HepG2 (cell line): ENCODE measurements around the gene ARIH2. TPM values are rescaled to one million over a fixed set of nuclear protein-coding genes. Genes with fewer than 3 reads are reported as not detected.

ENCODE experiments used
- AGO2 ChIP-seq: fragments of 200-400 bp; formaldehyde crosslinking; optimal IDR thresholded peaks from 2 replicates; pipeline ENCODE3; 2017; ENCODE audit warnings: mild to moderate bottlenecking, low read depth, low read length, moderate library complexity
- ATF4 ChIP-seq, 2 experiments: fragments of 450-650 bp in 1 of 2; sonication (generic) in 1 of 2; formaldehyde crosslinking; IDR thresholded peaks; 2 replicates each; pipeline versions ENCODE4 v1.5.0 to v1.8.0; 2020 to 2022; ENCODE audit warnings: mild to moderate bottlenecking in 1 of 2, missing genetic modification reagents in 1 of 2
- HMG20B ChIP-seq: conservative IDR thresholded peaks from 2 replicates; pipeline ENCODE4 v1.6.1; 2016; ENCODE audit warnings: missing genetic modification reagents, missing compliant biosample characterization
- JUN ChIP-seq: sonication (generic); formaldehyde crosslinking; IDR thresholded peaks from 2 replicates; pipeline ENCODE4 v1.4.0; 2020; ENCODE audit warnings: mild to moderate bottlenecking, missing genetic modification reagents
- KAT7 ChIP-seq: IDR thresholded peaks from 2 replicates; pipeline ENCODE4 v1.6.1; 2018; ENCODE audit warnings: borderline replicate concordance, missing compliant biosample characterization
- MIER3 ChIP-seq: IDR thresholded peaks from 2 replicates; pipeline ENCODE4 v1.6.1; 2016; ENCODE audit warnings: missing compliant biosample characterization, borderline replicate concordance
- NR2F1 ChIP-seq, 2 experiments: fragments of 450-650 bp in 1 of 2; formaldehyde crosslinking in 1 of 2; IDR thresholded peaks; 2 replicates each; pipeline versions ENCODE4 v1.5.0 to v1.6.1; 2016 to 2020; ENCODE audit warnings: mild to moderate bottlenecking in 1 of 2, missing compliant biosample characterization in 1 of 2, missing genetic modification reagents in 1 of 2, moderate library complexity in 1 of 2
- POLR2G ChIP-seq: fragments of 200-400 bp; formaldehyde crosslinking; IDR thresholded peaks from 2 replicates; pipeline ENCODE4 v1.6.1; 2018; ENCODE audit warnings: mild to moderate bottlenecking, low read depth, low read length, moderate library complexity
- RELA ChIP-seq: sonication (generic); formaldehyde crosslinking; IDR thresholded peaks from 2 replicates; pipeline ENCODE4 v1.4.0; 2020; ENCODE audit warnings: missing genetic modification reagents
- SETDB1 ChIP-seq: sonication (generic); formaldehyde crosslinking; IDR thresholded peaks from 2 replicates; pipeline ENCODE4 v1.5.1; 2020; ENCODE audit warnings: missing genetic modification reagents, mild to moderate bottlenecking, borderline replicate concordance
- ZFP90 ChIP-seq: sonication (generic); formaldehyde crosslinking; IDR thresholded peaks from 2 replicates; pipeline ENCODE4 v1.8.0; 2022; ENCODE audit warnings: missing genetic modification reagents, mild to moderate bottlenecking, inconsistent platforms, borderline replicate concordance
- ZNF160 ChIP-seq: sonication (generic); formaldehyde crosslinking; IDR thresholded peaks from 2 replicates; pipeline ENCODE4 v1.8.0; 2022; ENCODE audit warnings: mild to moderate bottlenecking, inconsistent platforms, missing genetic modification reagents
- ZNF235 ChIP-seq: sonication (generic); formaldehyde crosslinking; IDR thresholded peaks from 2 replicates; pipeline ENCODE4 v1.8.1; 2023; ENCODE audit warnings: mild to moderate bottlenecking, missing genetic modification reagents, borderline replicate concordance
- ZNF672 ChIP-seq: sonication (generic); formaldehyde crosslinking; IDR thresholded peaks from 2 replicates; pipeline ENCODE4 v1.8.1; 2022; ENCODE audit warnings: missing genetic modification reagents
- ZNF678 ChIP-seq: sonication (generic); formaldehyde crosslinking; IDR thresholded peaks from 2 replicates; pipeline ENCODE4 v1.4.0; 2020; ENCODE audit warnings: mild to moderate bottlenecking, missing genetic modification reagents
- polyA plus RNA-seq, 8 experiments: library from polyadenylated mRNA; depleted of rRNA in 3 of 8; stranded (reverse) in 7 of 8; unstranded in 1 of 8; fragments of >200 nt; fragmentation: Illumina TruSeq in 4 of 8; extraction: Trizol in 4 of 8; gene quantifications; 2 replicates each; pipeline versions ENCODE4 v1.2.1 to v1.2.3, GENCODE V29; 2011 to 2016; ENCODE audit warnings: low read depth in 4 of 8, missing spikeins in 1 of 8, mixed read lengths in 1 of 8; ENCODE audit not compliant: insufficient read depth in 1 of 8
- total RNA-seq, 5 experiments: library from RNA; depleted of rRNA; stranded (reverse); fragments of >200 nt; fragmentation: Illumina TruSeq; extraction: Trizol; gene quantifications; 2 replicates each; pipeline ENCODE4 v1.2.3, GENCODE V29; 2016; ENCODE audit warnings: low read depth in 1 of 5
- TF ChIP-seq, protein P1 (sequence below): sonication (generic); formaldehyde crosslinking; IDR thresholded peaks from 2 replicates; pipeline ENCODE4 v1.4.0; 2020; ENCODE audit warnings: missing genetic modification reagents
- TF ChIP-seq, protein P2 (sequence below): sonication (generic); formaldehyde crosslinking; IDR thresholded peaks from 2 replicates; pipeline ENCODE4 v1.4.0; 2020; ENCODE audit warnings: missing genetic modification reagents
- TF ChIP-seq, protein P3 (sequence below): IDR thresholded peaks from 2 replicates; pipeline ENCODE4 v1.6.1; 2016; ENCODE audit warnings: missing biosample characterization, missing genetic modification reagents, low read depth
- TF ChIP-seq, protein P4 (sequence below), 2 experiments: sonication (generic) in 1 of 2; formaldehyde crosslinking in 1 of 2; IDR thresholded peaks; 2 replicates each; pipeline versions ENCODE4 v1.4.0 to v1.6.1; 2018 to 2020; ENCODE audit warnings: missing genetic modification reagents in 2 of 2, borderline replicate concordance in 1 of 2, low read depth in 1 of 2, mild to moderate bottlenecking in 1 of 2, missing biosample characterization in 1 of 2
- TF ChIP-seq, protein P5 (sequence below): sonication (generic); formaldehyde crosslinking; IDR thresholded peaks from 2 replicates; pipeline ENCODE4 v1.5.0; 2020; ENCODE audit warnings: missing genetic modification reagents

Gene ARIH2
- total and polyA plus RNA-seq, 2 of the 13 experiments (the other 11 are each of a cell fraction or from before 2014, with no cell fraction given): 64.8 to 83.3 TPM

DNA sequence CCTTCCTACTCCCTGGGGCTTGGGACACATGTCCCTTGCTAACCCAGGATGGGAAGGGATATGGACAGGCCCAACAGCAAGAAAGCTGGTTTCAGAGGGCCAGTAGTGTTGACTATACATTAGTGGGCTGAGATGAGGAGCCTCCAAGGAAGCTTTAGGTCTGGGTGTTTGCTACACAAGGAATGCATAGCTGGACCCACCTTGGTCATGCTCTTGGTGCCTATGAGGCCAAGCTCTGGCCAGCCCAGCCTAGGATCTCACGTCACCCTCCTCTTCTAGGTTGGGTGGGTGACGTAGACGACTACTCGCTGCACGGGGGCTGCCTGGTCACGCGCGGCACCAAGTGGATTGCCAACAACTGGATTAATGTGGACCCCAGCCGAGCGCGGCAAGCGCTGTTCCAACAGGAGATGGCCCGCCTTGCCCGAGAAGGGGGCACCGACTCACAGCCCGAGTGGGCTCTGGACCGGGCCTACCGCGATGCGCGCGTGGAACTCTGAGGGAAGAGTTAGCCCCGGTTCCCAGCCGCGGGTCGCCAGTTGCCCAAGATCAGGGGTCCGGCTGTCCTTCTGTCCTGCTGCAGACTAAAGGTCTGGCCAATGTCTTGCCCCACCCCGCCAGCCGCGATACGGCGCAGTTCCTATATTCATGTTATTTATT, 87.9 kb downstream of the ARIH2 start (continued):
- TF ChIP-seq SETDB1 (no peak), ZNF235 (no peak), ZNF160 (CRISPR knock-in tag) (peak; percentile 37; the same call in 1 of the 2 replicates), ZFP90 (CRISPR knock-in tag) (0 out of 2 replicates have a peak, but pooled peaks have one; percentile 57), ZNF678 (no peak; the same call in 1 of the 2 replicates), POLR2G (no peak), HMG20B (no peak), NR2F1 (CRISPR knock-in tag; IDR thresholded peaks at IDR 0.05) (no peak), ATF4 (CRISPR knock-in tag; IDR thresholded peaks at IDR 0.05) (no peak), MIER3 (CRISPR knock-in tag) (no peak), JUN (CRISPR knock-in tag) (no peak), AGO2 (no peak), RELA (CRISPR knock-in tag) (no peak), ZNF672 (CRISPR knock-in tag) (no peak), KAT7 (no peak)
- TF ChIP-seq, protein P1, sequence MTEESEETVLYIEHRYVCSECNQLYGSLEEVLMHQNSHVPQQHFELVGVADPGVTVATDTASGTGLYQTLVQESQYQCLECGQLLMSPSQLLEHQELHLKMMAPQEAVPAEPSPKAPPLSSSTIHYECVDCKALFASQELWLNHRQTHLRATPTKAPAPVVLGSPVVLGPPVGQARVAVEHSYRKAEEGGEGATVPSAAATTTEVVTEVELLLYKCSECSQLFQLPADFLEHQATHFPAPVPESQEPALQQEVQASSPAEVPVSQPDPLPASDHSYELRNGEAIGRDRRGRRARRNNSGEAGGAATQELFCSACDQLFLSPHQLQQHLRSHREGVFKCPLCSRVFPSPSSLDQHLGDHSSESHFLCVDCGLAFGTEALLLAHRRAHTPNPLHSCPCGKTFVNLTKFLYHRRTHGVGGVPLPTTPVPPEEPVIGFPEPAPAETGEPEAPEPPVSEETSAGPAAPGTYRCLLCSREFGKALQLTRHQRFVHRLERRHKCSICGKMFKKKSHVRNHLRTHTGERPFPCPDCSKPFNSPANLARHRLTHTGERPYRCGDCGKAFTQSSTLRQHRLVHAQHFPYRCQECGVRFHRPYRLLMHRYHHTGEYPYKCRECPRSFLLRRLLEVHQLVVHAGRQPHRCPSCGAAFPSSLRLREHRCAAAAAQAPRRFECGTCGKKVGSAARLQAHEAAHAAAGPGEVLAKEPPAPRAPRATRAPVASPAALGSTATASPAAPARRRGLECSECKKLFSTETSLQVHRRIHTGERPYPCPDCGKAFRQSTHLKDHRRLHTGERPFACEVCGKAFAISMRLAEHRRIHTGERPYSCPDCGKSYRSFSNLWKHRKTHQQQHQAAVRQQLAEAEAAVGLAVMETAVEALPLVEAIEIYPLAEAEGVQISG (CRISPR knock-in tag): no peak
- TF ChIP-seq, protein P2, sequence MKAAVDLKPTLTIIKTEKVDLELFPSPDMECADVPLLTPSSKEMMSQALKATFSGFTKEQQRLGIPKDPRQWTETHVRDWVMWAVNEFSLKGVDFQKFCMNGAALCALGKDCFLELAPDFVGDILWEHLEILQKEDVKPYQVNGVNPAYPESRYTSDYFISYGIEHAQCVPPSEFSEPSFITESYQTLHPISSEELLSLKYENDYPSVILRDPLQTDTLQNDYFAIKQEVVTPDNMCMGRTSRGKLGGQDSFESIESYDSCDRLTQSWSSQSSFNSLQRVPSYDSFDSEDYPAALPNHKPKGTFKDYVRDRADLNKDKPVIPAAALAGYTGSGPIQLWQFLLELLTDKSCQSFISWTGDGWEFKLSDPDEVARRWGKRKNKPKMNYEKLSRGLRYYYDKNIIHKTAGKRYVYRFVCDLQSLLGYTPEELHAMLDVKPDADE (CRISPR knock-in tag): no peak
- TF ChIP-seq, protein P3, sequence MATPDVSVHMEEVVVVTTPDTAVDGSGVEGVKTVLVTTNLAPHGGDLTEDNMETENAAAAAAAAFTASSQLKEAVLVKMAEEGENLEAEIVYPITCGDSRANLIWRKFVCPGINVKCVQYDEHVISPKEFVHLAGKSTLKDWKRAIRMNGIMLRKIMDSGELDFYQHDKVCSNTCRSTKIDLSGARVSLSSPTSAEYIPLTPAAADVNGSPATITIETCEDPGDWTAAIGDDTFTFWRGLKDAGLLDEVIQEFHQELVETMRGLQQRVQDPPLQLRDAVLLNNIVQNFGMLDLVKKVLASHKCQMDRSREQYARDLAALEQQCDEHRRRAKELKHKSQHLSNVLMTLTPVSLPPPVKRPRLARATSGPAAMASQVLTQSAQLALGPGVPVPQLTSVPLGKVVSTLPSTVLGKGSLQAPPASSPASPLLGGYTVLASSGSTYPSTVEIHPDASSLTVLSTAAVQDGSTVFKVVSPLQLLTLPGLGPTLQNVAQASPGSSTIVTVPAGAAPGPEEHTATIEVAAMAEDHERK (CRISPR knock-in tag): no peak
- TF ChIP-seq, protein P4, sequence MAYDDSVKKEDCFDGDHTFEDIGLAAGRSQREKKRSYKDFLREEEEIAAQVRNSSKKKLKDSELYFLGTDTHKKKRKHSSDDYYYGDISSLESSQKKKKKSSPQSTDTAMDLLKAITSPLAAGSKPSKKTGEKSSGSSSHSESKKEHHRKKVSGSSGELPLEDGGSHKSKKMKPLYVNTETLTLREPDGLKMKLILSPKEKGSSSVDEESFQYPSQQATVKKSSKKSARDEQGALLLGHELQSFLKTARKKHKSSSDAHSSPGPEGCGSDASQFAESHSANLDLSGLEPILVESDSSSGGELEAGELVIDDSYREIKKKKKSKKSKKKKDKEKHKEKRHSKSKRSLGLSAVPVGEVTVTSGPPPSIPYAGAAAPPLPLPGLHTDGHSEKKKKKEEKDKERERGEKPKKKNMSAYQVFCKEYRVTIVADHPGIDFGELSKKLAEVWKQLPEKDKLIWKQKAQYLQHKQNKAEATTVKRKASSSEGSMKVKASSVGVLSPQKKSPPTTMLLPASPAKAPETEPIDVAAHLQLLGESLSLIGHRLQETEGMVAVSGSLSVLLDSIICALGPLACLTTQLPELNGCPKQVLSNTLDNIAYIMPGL (CRISPR knock-in tag; IDR thresholded peaks at IDR 0.05; ENCODE audit: borderline replicate concordance in 1 of 2, low read depth in 1 of 2): no peak
- TF ChIP-seq, protein P5, sequence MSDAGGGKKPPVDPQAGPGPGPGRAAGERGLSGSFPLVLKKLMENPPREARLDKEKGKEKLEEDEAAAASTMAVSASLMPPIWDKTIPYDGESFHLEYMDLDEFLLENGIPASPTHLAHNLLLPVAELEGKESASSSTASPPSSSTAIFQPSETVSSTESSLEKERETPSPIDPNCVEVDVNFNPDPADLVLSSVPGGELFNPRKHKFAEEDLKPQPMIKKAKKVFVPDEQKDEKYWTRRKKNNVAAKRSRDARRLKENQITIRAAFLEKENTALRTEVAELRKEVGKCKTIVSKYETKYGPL: no peak
